Ishikawa (cell line): Measurements from ENCODE around the gene MAML2.

Experiments
- CEBPB ChIP-seq: IDR thresholded peaks from 2 replicates; pipeline ENCODE4 v1.6.1; 2012
- CREB1 ChIP-seq: IDR thresholded peaks from 2 replicates; pipeline ENCODE4 v1.6.1; 2012; ENCODE audit warnings: low read depth
- EGR1 ChIP-seq: IDR thresholded peaks from 2 replicates; pipeline ENCODE4 v1.6.1; 2012
- EP300 ChIP-seq: IDR thresholded peaks from 2 replicates; pipeline ENCODE4 v1.6.1; 2012; ENCODE audit warnings: borderline replicate concordance
- FOXM1 ChIP-seq: IDR thresholded peaks from 2 replicates; pipeline ENCODE4 v1.6.1; 2012; ENCODE audit warnings: low read depth, borderline replicate concordance
- NFIC ChIP-seq: IDR thresholded peaks from 2 replicates; pipeline ENCODE4 v1.6.1; 2012
- RAD21 ChIP-seq: IDR thresholded peaks from 2 replicates; pipeline ENCODE4 v1.6.1; 2012; ENCODE audit warnings: low read depth
- REST ChIP-seq: IDR thresholded peaks from 2 replicates; pipeline ENCODE4 v1.6.1; 2012; ENCODE audit warnings: low read depth, mild to moderate bottlenecking
- TAF1 ChIP-seq: IDR thresholded peaks from 2 replicates; pipeline ENCODE4 v1.6.1; 2012; ENCODE audit warnings: low read depth, mild to moderate bottlenecking
- TCF12 ChIP-seq: IDR thresholded peaks from 2 replicates; pipeline ENCODE4 v1.6.1; 2012; ENCODE audit warnings: low read depth
- TEAD4 ChIP-seq: IDR thresholded peaks from 2 replicates; pipeline ENCODE4 v1.6.1; 2012
- YY1 ChIP-seq: IDR thresholded peaks from 2 replicates; pipeline ENCODE4 v1.6.1; 2012; ENCODE audit warnings: low read depth
- ZBTB7A ChIP-seq: IDR thresholded peaks from 2 replicates; pipeline ENCODE4 v1.6.1; 2012; ENCODE audit warnings: low read depth
- TF ChIP-seq, protein P1 (sequence below): IDR thresholded peaks from 2 replicates; pipeline ENCODE4 v1.6.1; 2012
- TF ChIP-seq, protein P2 (sequence below): IDR thresholded peaks from 2 replicates; pipeline ENCODE4 v1.6.1; 2012

Gene MAML2

DNA sequence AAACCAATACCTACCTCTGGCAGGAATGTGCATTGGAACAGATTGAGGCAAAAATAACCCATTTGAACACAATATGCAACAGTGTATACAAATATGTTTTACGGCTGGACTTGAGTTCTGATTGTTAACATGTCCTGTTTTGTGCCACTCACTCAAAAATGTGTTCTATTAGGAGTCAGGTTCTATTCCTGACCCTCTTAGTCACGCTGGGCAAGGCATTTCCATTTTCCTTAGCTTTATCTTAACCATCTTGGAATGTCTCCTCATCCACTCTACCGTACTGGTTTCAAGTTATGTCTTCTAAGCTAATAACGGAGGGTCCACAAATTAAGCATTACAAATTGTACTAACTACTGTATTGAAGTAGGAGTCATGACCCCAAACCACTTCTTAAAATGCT lies 78.6 kb downstream of the MAML2 start:
- TF ChIP-seq, protein P1, sequence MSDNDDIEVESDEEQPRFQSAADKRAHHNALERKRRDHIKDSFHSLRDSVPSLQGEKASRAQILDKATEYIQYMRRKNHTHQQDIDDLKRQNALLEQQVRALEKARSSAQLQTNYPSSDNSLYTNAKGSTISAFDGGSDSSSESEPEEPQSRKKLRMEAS: no peak
- no peak for TF ChIP-seq EP300
- TF ChIP-seq EGR1: no peak
- TF ChIP-seq CREB1: no peak
- TF ChIP-seq FOXM1: no peak
- TF ChIP-seq RAD21: no peak
- TF ChIP-seq TAF1: no peak
- no peak for TF ChIP-seq REST
- no peak for TF ChIP-seq ZBTB7A
- TF ChIP-seq CEBPB: no peak
- TF ChIP-seq, protein P2, sequence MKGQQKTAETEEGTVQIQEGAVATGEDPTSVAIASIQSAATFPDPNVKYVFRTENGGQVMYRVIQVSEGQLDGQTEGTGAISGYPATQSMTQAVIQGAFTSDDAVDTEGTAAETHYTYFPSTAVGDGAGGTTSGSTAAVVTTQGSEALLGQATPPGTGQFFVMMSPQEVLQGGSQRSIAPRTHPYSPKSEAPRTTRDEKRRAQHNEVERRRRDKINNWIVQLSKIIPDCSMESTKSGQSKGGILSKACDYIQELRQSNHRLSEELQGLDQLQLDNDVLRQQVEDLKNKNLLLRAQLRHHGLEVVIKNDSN: no peak
- TF ChIP-seq NFIC: no peak

DNA sequence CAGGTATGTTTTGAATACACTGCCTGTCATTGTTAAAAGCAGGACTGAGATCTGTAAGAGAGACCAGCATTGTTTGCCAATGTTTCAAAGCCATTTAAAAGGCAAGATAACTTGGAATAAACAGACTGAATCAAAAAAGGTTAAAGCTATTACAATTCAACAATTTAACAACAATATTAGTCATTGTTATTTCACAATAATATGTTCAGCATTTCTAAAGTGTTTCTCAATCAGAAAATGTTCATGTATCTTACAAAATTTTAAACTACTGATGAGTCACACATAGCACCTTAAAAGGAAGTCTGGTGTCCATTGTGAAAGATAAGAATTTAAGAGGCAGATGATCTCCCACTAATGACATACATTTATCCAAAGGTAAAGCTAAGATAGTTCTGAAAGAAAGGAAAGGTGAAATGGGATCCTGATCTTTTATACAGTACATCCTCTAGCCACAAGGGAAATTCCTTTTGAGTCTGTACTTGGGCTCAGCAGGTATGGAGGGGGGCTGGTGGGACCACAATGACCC lies 79.7 kb downstream of the MAML2 start:
- TF ChIP-seq NFIC: no peak
- no peak for TF ChIP-seq TEAD4
- TF ChIP-seq, protein P1: no peak
- no peak for TF ChIP-seq REST
- TF ChIP-seq TCF12: no peak
- TF ChIP-seq EGR1: no peak
- no peak for TF ChIP-seq RAD21
- TF ChIP-seq, protein P2: no peak
- TF ChIP-seq EP300: no peak
- TF ChIP-seq TAF1: no peak
- TF ChIP-seq ZBTB7A: no peak
- TF ChIP-seq CEBPB: no peak
- TF ChIP-seq CREB1: no peak
- no peak for TF ChIP-seq YY1
- no peak for TF ChIP-seq FOXM1

DNA sequence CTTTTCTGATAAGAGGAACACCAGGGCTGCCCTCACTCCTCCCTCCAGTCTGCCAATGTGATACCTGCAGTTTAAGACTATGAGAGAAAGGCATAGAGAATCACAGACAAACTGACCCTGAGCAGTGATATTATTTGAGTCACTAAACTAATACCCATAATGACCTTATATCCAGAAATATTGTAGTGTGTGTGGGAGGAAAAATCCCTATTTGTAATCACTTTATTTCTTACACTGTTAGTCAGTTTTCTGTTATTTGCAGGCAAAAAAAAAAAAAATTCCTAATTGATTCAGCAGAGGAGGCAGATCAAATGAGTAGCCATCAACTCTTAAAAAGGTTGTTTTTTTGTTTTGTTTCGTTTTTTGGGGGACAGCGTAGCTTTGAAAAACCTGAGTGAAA lies 82.5 kb downstream of the MAML2 start:
- no peak for TF ChIP-seq EP300
- TF ChIP-seq RAD21: no peak
- TF ChIP-seq TEAD4: no peak
- no peak for TF ChIP-seq FOXM1
- TF ChIP-seq TAF1: no peak
- no peak for TF ChIP-seq CEBPB
- TF ChIP-seq ZBTB7A: no peak
- TF ChIP-seq, protein P2: no peak
- TF ChIP-seq YY1: no peak
- TF ChIP-seq NFIC: no peak
- no peak for TF ChIP-seq CREB1
- no peak for TF ChIP-seq REST
- TF ChIP-seq TCF12: no peak
- TF ChIP-seq EGR1: no peak
- TF ChIP-seq, protein P1: no peak
